ENCODE measurements around the gene CCDC102A.

The CCDC102A gene

GRCh38 chr16:57498031-57498430 is 38.3 kb downstream of the CCDC102A start:
- no peak for DNase-seq

GRCh38 chr16:57497121-57497520 is 39.2 kb downstream of the CCDC102A start:
- DNase-seq = no peak

DNA sequence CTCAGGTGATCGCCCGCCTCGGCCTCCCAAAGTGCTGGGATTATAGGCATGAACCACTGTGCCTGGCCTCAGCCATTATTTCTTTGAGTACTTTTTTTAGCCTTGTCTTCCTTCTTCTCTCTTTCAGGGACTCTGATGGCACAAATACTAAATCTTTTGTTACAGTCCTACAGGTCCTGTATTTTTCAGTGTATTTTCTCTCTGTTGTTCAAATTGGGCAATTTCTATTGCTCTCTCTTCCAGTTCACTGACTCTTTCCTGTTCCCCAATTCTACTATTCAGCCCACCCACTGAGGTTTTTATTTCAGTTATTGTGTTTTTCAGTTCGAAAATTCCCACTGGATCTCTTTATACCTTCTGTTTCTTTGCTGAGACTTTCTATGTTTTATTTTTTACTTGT is 42.6 kb downstream of the CCDC102A start:
- no peak for DNase-seq

DNA sequence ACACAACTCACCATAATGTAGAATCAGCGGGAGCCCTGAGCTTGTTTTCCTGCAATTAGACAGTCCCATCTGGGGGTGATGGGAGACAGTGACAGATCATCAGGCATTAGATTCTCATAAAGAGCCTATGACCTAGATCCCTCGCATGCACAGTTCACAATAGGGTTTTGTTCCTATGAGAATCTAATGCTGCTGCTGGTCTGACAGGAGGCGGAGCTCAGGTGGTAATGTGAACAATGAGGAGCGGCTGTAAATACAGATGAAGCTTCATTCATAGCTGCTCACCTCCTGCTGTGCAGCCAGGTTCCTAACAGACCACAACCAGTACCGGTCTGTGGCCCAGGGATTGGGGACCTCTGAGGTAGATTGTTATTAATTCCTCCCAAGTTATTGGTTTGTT is 47.1 kb downstream of the CCDC102A start:
- DNase-seq = no peak

- DNase-seq = no peak
Measured at GRCh38 chr16:57486858-57487834, 49.2 kb downstream of the CCDC102A start.

DNA sequence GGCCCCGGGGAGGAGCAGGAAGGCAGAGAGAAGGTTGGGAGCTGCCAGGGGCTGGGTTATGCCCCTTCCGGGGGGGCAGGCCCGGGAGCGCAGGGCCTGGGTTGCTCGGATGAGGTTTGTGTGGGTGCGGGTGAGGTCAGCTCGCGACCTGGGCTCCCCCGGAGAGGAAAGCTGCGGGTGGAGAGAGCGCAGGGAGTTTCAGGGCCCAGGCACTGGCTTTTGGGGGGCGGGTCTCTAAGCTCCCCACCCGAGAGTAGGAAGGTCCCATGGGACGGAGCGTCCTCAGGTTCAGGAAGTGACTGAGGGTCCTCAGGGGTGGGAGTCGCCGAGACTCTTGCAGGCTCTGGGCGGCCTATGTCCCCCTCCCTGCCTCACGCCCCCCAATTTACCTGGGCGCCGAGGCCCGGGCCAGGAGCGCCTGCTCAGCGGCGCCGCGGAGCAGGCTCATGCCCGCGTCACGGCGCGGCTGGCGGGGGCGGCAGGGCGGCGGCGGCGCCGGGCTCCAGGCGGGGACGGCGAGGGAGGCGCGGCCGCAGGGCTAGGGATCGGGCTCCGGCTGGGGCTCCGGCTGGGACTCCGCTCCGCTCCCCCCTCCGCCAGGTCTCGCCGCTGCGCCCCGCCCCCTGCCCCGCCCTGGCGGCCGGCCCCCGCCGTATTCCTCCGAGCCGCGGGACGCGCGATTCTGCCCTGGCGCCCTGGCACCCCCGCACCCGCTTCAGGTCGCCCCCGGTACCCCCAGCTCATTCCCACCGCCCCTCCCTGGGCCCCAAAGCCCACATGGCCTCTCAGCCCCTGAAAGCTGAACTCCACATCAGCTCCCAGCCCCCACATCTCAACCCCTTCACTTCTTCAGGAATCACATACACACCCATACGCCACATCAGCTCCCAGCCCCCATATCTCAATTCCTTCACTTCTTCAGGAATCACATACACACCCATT is 50.2 kb downstream of the CCDC102A start, which contains the start of gene DOK4:
Gene DOK4 (minus strand): TSS at position 578 of the 942 bp plus-strand sequence. CDS start 6,986 bp downstream, outside the sequence.
- DNase-seq = peak; percentile 92

- DNase-seq = no peak
Measured at GRCh38 chr16:57485091-57485915, 51.1 kb downstream of the CCDC102A start.

DNA sequence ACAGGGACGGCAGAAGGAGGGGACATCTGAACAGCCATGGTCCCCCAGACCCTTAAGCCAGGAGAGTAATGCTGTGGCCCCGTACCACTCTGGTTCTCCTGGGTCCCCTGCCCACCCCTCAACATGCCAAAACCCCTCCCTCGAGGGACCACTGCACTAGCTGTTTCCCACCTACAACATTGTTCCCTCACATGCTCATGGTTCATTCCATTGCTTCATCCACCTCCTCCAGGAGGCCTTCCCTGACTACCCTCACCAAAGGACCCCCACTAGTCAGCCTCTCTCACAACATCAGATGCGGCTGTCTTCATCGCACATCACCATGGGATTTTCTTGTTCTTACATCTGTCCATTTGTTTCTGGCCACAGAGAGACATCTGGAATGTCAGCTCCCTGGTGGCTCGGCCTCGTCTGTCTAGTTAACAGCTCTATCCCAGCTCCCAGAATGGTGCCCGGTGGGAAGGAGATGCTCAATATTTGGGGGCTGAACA is 51.8 kb downstream of the CCDC102A start:
- no peak for DNase-seq

- no peak for DNase-seq
Measured at GRCh38 chr16:57483725-57484514, 52.5 kb downstream of the CCDC102A start.

GRCh38 chr16:57482845-57483545 is 53.4 kb downstream of the CCDC102A start:
- DNase-seq = no peak

GRCh38 chr16:57481421-57481820 is 55.0 kb downstream of the CCDC102A start:
- no peak for DNase-seq

GRCh38 chr16:57480754-57481230 is 55.6 kb downstream of the CCDC102A start:
- DNase-seq = no peak

- no peak for DNase-seq
Measured at GRCh38 chr16:57479976-57480753, 56.2 kb downstream of the CCDC102A start.

DNA sequence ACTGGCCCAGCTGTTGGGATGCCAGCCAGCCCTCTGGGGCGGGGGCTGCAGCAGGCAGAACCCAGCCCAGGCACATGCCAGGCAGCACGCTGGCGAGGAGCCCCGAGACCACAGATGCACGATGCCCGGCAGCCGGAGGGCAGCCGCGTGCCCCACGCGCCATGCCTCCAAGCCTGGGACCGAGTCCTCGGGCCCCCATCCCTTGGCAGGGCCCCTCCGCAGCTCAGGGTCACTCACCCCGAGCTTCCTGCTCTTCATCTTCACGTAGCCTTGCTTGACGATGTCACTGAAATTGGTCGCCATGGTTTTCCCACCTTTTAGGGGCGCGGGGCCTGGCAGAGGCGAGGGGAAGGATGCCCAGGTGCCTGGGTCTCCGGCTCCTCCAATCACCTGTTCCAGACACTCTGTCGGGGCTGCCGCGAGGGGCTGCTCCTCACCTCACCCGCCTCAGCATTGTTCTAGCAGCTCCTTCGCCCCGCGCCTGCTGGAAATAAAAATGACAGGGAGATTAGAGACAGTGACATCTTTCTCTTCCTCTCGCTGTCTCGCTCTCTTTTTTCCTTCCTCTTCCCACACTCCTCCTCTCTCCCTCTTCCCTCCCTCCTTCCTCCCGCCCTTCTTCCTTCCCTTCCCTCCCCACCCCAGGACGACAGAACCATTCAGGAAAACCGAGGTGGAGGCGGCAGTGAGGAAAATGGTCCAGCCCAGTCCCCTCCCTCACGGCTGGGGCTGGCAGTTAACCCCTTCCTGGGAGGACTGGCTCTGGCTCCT is 57.0 kb downstream of the CCDC102A start:
- no peak for DNase-seq

- no peak for DNase-seq
Measured at GRCh38 chr16:57478396-57479204, 57.8 kb downstream of the CCDC102A start.

DNA sequence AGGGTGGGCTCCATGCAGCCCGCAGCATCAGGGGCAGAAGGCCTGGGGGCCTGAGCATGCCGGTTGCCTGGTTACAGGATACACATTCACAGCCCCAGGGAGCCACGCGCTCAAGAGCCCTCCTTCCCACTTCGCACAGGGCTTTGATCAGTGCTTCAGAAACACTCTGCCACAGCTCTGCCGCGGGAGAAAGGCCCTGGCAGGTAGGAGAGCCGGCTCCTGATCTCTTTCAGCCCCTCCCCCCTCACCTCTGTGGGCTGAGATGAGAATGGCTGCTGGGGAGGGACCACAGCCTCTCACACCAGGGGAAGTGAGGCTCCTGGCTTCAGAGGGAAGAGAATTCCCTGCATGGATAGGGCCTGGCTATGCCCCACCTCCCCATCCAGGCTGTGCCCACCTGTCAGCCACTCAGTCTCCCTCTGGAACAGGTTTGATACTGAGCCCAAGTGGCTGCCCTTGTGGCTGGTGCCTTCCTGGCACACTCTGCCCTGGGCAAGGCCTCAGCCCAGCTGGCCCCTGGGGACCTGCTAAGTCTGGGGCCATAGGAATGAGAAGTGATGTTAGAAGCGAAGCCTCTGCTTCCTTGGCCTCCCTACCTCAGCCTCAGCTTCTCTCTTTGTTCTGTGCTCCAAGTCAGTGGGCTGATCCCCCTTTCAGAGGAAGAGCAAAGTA is 58.7 kb downstream of the CCDC102A start:
- no peak for DNase-seq

Measured in activated CD8-positive, alpha-beta memory T cell treated with anti-CD3 and anti-CD28 coated beads, Interleukin-2, amount 50 U/mL, for 48 hours (primary cell).